Thyroid gland (tissue), 4 donors: Measurements from ENCODE around the gene C19orf12.

ENCODE experiments used
- CTCF ChIP-seq, 6 experiments: fragments of 200-600 bp in 3 of 6; fragments of 450-650 bp in 3 of 6; sonication (generic) in 3 of 6; IDR thresholded peaks; one replicate each; pipeline ENCODE4 v1.5.1; 2016 to 2019; ENCODE audit warnings: antibody characterized with exemption in 6 of 6, mild to moderate bottlenecking in 2 of 6, inconsistent platforms in 1 of 6, moderate library complexity in 1 of 6
- POLR2A ChIP-seq, 2 donors: fragments of 450-650 bp; IDR thresholded peaks; one replicate each; pipeline ENCODE4 v1.6.1; 2017; ENCODE audit warnings: antibody characterized with exemption in 2 of 2, mild to moderate bottlenecking in 2 of 2, moderate library complexity in 1 of 2

- TF ChIP-seq CTCF (IDR thresholded peaks at IDR 0.05), result no peak
- TF ChIP-seq POLR2A (IDR thresholded peaks at IDR 0.05), result no peak
These were observed 34.1 kb downstream of the C19orf12 start for GRCh38 chr19:29680937-29681336.
